ENCODE data around the gene CREB3L1.

GRCh38 chr11:46351148-46351547 lies 73.7 kb downstream of the CREB3L1 start:
- TF ChIP-seq CTCF (IDR thresholded peaks at IDR 0.05), result no peak
- TF ChIP-seq POLR2A (IDR thresholded peaks at IDR 0.05), result no peak

Data from sigmoid colon (tissue), 3 donors.